Measurements from ENCODE around the gene DNM1. TPM values are rescaled to one million over a fixed set of nuclear protein-coding genes. Genes with fewer than 3 reads are reported as not detected.
A peak's percentile ranks its signal among the peaks of the same experiment; 100 is the strongest.

Gene DNM1
- polyA plus RNA-seq, 3 donors = 0.05 to 4.9 (median 0.56) TPM

- Histone ChIP-seq H2AFZ (ENCODE audit: insufficient read depth, low read depth, low read length, poor library complexity, severe bottlenecking) (peak overlapping the region; percentile 81), H3K4me3 (replicated peaks in 1 of 3; ENCODE audit: low read depth in 2 of 3, low read length in 3 of 3) (peak overlapping the region in 2 of 3 experiments; percentile 9 to 74), H3K4me1 (ENCODE audit: control insufficient read depth in 1 of 2, insufficient read depth in 2 of 2, low read length in 2 of 2) (peaks cover 24 to 33% of the 10 kb centered on the region in 2 donors), H3K79me2 (ENCODE audit: insufficient read depth, low read length) (no peaks in the 10 kb centered on the region), H3K9ac (ENCODE audit: insufficient read depth, low read length, poor library complexity, severe bottlenecking) (peak overlapping the region; percentile 36), H3K36me3 (replicated peaks in 1 of 2; ENCODE audit: control insufficient read depth in 1 of 2, insufficient read depth in 2 of 2, low read length in 2 of 2) (no peaks in the 10 kb centered on the region), H3K9me3 (replicated peaks in 1 of 2; ENCODE audit: control insufficient read depth in 1 of 2, insufficient read depth in 1 of 2, low read length in 2 of 2) (no peaks in the 10 kb centered on the region), H4K20me1 (ENCODE audit: insufficient read depth, low read length) (no peaks in the 10 kb centered on the region), H3K4me2 (replicated peaks; ENCODE audit: extremely low read depth, low read length, poor library complexity, severe bottlenecking) (peak overlapping the region; percentile 81), H3K27me3 (ENCODE audit: control insufficient read depth in 2 of 2, insufficient read depth in 2 of 2, low read length in 2 of 2) (peaks cover 0 to 13% of the 10 kb centered on the region in 2 donors), H3K27ac (ENCODE audit: low read depth in 1 of 2, low read length in 2 of 2) (no peak overlapping the region)
- intact Hi-C loops (cut with micrococcal nuclease) = loop anchor here in 1 of 2 donors (1.0 kb wide), 1 partner anchor 31 kb away; no protein-coding TSS in a partner anchor
- Mint-ChIP-seq H3K4me1 (peaks cover 28% of the 10 kb centered on the region), H3K27ac (peak overlapping the region in 3 of 7 donors; percentile 26 to 63 (median 62)), H3K36me3 (peaks cover 0 to 2% of the 10 kb centered on the region in 2 donors), H3K27me3 (ENCODE audit: low read depth in 3 of 3) (peaks cover 19 to 30% (median 29%) of the 10 kb centered on the region in 3 donors), H3K4me3 (peak overlapping the region; percentile 59 to 81), H3K9me3 (peaks cover 0 to 3% (median 2%) of the 10 kb centered on the region in 7 donors)
- 3% methylated on average over 62 of the region's 81 CpGs for WGBS (ENCODE audit: insufficient coverage)
- TF ChIP-seq, protein P1, sequence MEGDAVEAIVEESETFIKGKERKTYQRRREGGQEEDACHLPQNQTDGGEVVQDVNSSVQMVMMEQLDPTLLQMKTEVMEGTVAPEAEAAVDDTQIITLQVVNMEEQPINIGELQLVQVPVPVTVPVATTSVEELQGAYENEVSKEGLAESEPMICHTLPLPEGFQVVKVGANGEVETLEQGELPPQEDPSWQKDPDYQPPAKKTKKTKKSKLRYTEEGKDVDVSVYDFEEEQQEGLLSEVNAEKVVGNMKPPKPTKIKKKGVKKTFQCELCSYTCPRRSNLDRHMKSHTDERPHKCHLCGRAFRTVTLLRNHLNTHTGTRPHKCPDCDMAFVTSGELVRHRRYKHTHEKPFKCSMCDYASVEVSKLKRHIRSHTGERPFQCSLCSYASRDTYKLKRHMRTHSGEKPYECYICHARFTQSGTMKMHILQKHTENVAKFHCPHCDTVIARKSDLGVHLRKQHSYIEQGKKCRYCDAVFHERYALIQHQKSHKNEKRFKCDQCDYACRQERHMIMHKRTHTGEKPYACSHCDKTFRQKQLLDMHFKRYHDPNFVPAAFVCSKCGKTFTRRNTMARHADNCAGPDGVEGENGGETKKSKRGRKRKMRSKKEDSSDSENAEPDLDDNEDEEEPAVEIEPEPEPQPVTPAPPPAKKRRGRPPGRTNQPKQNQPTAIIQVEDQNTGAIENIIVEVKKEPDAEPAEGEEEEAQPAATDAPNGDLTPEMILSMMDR (IDR thresholded peaks at IDR 0.05) = no peak
- DNase-seq = peak; percentile 80 to 88 (median 81)
These were observed 47.0 kb downstream of the DNM1 start for GRCh38 chr9:128249908-128250838.

DNA sequence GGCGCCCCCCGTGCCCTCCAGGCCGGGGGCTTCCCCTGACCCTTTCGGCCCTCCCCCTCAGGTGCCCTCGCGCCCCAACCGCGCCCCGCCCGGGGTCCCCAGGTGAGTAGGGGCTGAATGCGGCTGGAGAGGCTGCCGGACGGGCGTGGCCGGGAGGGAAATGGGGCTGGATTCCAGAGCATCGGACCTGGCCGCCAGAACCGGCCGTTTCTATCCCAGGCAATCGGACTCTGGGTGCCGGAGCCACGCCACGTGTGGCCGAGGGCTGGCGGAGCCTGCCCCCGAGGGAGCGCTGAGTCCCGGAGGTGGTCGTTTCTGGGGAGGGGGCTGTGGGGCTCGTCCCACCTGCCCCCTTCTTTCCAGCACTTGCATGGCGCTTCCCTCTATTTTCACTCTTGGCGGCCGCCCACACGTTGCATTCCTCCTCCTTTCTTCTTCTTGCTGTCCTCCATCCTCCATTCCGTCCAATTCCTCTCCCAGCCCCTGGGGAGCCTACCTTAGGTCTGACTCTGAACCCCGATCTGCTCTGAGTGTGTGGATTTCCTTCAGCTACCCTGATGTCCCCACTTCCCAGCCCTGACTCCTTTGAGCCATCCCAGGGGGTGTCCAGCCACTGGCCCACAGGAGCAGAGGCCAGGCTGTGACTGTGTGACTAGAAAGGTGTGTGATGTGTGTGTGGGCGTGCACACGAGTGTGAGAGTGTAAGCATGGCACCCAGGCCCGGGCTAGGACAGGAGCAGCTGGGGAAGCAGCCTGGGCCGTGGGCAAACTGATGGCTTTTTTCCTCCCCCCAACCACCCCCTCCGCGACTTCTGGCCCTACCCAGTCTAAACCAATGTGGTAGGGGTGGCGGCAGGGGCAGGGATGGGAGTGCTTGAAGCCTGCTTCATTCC, 47.9 kb downstream of the DNM1 start:
- H4K20me1 ChIP-seq (ENCODE audit: insufficient read depth, low read length) = no peaks in the 10 kb centered on the region
- peaks cover 15 to 24% of the 10 kb centered on the region in 2 donors for H3K4me1 ChIP-seq (ENCODE audit: control insufficient read depth in 1 of 2, insufficient read depth in 2 of 2, low read length in 2 of 2)
- H3K9me3 Mint-ChIP-seq = peaks cover 0 to 3% (median 2%) of the 10 kb centered on the region in 7 donors
- H3K4me2 ChIP-seq (replicated peaks; ENCODE audit: extremely low read depth, low read length, poor library complexity, severe bottlenecking) = peak overlapping the region; percentile 81
- no peaks in the 10 kb centered on the region for H3K79me2 ChIP-seq (ENCODE audit: insufficient read depth, low read length)
- H3K9me3 ChIP-seq (replicated peaks in 1 of 2; ENCODE audit: control insufficient read depth in 1 of 2, insufficient read depth in 1 of 2, low read length in 2 of 2) = no peaks in the 10 kb centered on the region
- H3K9ac ChIP-seq (ENCODE audit: insufficient read depth, low read length, poor library complexity, severe bottlenecking) = peak overlapping the region; percentile 36
- TF ChIP-seq, protein P1 (IDR thresholded peaks at IDR 0.05) = no peak
- H2AFZ ChIP-seq (ENCODE audit: insufficient read depth, low read depth, low read length, poor library complexity, severe bottlenecking) = peak overlapping the region; percentile 81
- peak overlapping the region; percentile 56 to 92 for H3K4me3 Mint-ChIP-seq
- no peaks in the 10 kb centered on the region for H3K36me3 ChIP-seq (replicated peaks in 1 of 2; ENCODE audit: control insufficient read depth in 1 of 2, insufficient read depth in 2 of 2, low read length in 2 of 2)
- H3K36me3 Mint-ChIP-seq = peaks cover 0 to 8% of the 10 kb centered on the region in 2 donors
- no peak overlapping the region for H3K27ac ChIP-seq (ENCODE audit: low read depth in 1 of 2, low read length in 2 of 2)
- peaks cover 19% of the 10 kb centered on the region for H3K4me1 Mint-ChIP-seq
- intact Hi-C loops (cut with micrococcal nuclease) = loop anchor here in 1 of 2 donors (1.0 kb wide), 1 partner anchor 32 kb away; no protein-coding TSS in a partner anchor
- H3K27me3 ChIP-seq (ENCODE audit: control insufficient read depth in 2 of 2, insufficient read depth in 2 of 2, low read length in 2 of 2) = peaks cover 0 to 13% of the 10 kb centered on the region in 2 donors
- peaks cover 19 to 30% (median 29%) of the 10 kb centered on the region in 3 donors for H3K27me3 Mint-ChIP-seq (ENCODE audit: low read depth in 3 of 3)
- WGBS (ENCODE audit: insufficient coverage) = 12% methylated on average over 30 of the region's 43 CpGs
- peak overlapping the region in 2 of 7 donors; percentile 42 to 66 for H3K27ac Mint-ChIP-seq
- no peak for DNase-seq
- peak overlapping the region; percentile 9 to 74 (median 31) for H3K4me3 ChIP-seq (replicated peaks in 1 of 3; ENCODE audit: low read depth in 2 of 3, low read length in 3 of 3)
